ENCODE data around the gene KRT72.

Gene KRT72

DNA sequence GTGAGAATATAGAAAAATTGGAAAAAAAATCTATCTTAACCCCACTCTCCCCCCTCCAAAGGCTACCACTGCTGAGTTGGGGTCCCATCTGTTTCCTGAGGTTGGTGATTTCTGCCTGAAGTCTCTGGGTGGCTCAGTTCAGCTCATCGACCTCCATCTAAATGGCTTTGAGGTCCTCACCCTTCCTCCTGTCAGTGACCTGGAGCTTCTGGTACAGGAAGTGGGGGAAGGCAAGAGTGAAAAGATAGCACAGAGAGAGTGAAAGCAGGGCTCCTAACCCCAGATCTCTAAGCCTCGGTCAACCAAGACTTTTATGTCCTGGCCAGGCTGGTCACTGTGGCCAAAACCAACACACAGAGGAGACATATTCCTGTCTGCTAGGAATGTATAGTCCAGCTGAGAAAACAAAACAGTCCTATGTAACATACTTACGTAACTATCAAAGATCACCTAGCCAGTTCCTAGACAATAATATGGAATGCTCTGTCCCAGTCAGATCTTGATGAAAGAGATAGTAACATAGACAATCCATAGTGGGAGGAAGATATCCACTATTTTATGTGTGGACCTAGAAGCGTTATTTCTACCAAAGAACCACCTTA is 29.4 kb upstream of the KRT72 start:
- TF ChIP-seq EZH2phosphoT487 (IDR thresholded peaks at IDR 0.05; ENCODE audit: borderline replicate concordance): no peak
- no peak for TF ChIP-seq CTCF (conservative IDR thresholded peaks at IDR 0.05; ENCODE audit: low read length)
- peak overlapping the region; percentile 18 for H3K9ac ChIP-seq (ENCODE audit: low read depth, low read length, poor library complexity, severe bottlenecking)
- peak overlapping the region; percentile 82 for H3K4me2 ChIP-seq (ENCODE audit: low read depth, low read length, poor library complexity, severe bottlenecking)
- no peaks in the 10 kb centered on the region for H3F3A ChIP-seq (ENCODE audit: low read depth)
- H3K27me3 ChIP-seq (ENCODE audit: insufficient read depth, low read length, poor library complexity, severe bottlenecking): no peaks in the 10 kb centered on the region
- peaks cover 79% of the 10 kb centered on the region for H3K4me1 ChIP-seq (ENCODE audit: insufficient read depth, low read length, poor library complexity, severe bottlenecking)
- H3K4me3 ChIP-seq (ENCODE audit: low read length, poor library complexity, severe bottlenecking): peak overlapping the region; percentile 61
- H3K9me2 ChIP-seq (replicated peaks; ENCODE audit: low read depth, low read length): no peaks in the 10 kb centered on the region
- no peaks in the 10 kb centered on the region for H4K20me1 ChIP-seq (ENCODE audit: insufficient read depth, low read length, poor library complexity, severe bottlenecking)
- no peaks in the 10 kb centered on the region for H3K79me2 ChIP-seq (ENCODE audit: insufficient read depth, low read length)
- no peaks in the 10 kb centered on the region for H3K9me3 ChIP-seq (ENCODE audit: insufficient read depth, low read depth, low read length)
- H2AFZ ChIP-seq (ENCODE audit: low read length): 0 out of 2 replicates have a peak overlapping the region, but pooled peaks have one; percentile 39
- H3K36me3 ChIP-seq (ENCODE audit: insufficient read depth, low read length): no peaks in the 10 kb centered on the region

GRCh38 chr12:52630008-52630500 is 28.8 kb upstream of the KRT72 start:
- peaks cover 79% of the 10 kb centered on the region for H3K4me1 ChIP-seq (ENCODE audit: insufficient read depth, low read length, poor library complexity, severe bottlenecking)
- no peaks in the 10 kb centered on the region for H3K9me2 ChIP-seq (replicated peaks; ENCODE audit: low read depth, low read length)
- peak overlapping the region; percentile 61 for H3K4me3 ChIP-seq (ENCODE audit: low read length, poor library complexity, severe bottlenecking)
- H3K4me2 ChIP-seq (ENCODE audit: low read depth, low read length, poor library complexity, severe bottlenecking): peak overlapping the region; percentile 82
- no peaks in the 10 kb centered on the region for H3K9me3 ChIP-seq (ENCODE audit: insufficient read depth, low read depth, low read length)
- TF ChIP-seq CTCF (conservative IDR thresholded peaks at IDR 0.05; ENCODE audit: low read length): no peak
- TF ChIP-seq EZH2phosphoT487 (IDR thresholded peaks at IDR 0.05; ENCODE audit: borderline replicate concordance): no peak
- peak overlapping the region; percentile 18 for H3K9ac ChIP-seq (ENCODE audit: low read depth, low read length, poor library complexity, severe bottlenecking)
- no peak overlapping the region for H2AFZ ChIP-seq (ENCODE audit: low read length)
- H4K20me1 ChIP-seq (ENCODE audit: insufficient read depth, low read length, poor library complexity, severe bottlenecking): no peaks in the 10 kb centered on the region
- H3K27me3 ChIP-seq (ENCODE audit: insufficient read depth, low read length, poor library complexity, severe bottlenecking): no peaks in the 10 kb centered on the region
- H3F3A ChIP-seq (ENCODE audit: low read depth): no peaks in the 10 kb centered on the region
- H3K79me2 ChIP-seq (ENCODE audit: insufficient read depth, low read length): no peaks in the 10 kb centered on the region
- H3K36me3 ChIP-seq (ENCODE audit: insufficient read depth, low read length): no peaks in the 10 kb centered on the region

- Histone ChIP-seq H3K9me3 (ENCODE audit: insufficient read depth, low read depth, low read length) (no peaks in the 10 kb centered on the region; the same call in 1 of the 2 replicates), H3F3A (ENCODE audit: low read depth) (no peaks in the 10 kb centered on the region), H3K4me3 (ENCODE audit: low read length, poor library complexity, severe bottlenecking) (no peak overlapping the region), H3K4me1 (ENCODE audit: insufficient read depth, low read length, poor library complexity, severe bottlenecking) (peaks cover 77% of the 10 kb centered on the region), H3K36me3 (ENCODE audit: insufficient read depth, low read length) (no peaks in the 10 kb centered on the region), H3K9ac (ENCODE audit: low read depth, low read length, poor library complexity, severe bottlenecking) (peak overlapping the region; percentile 18), H3K9me2 (replicated peaks; ENCODE audit: low read depth, low read length) (no peaks in the 10 kb centered on the region), H3K27me3 (ENCODE audit: insufficient read depth, low read length, poor library complexity, severe bottlenecking) (no peaks in the 10 kb centered on the region), H4K20me1 (ENCODE audit: insufficient read depth, low read length, poor library complexity, severe bottlenecking) (no peaks in the 10 kb centered on the region), H3K4me2 (ENCODE audit: low read depth, low read length, poor library complexity, severe bottlenecking) (peak overlapping the region; percentile 82), H2AFZ (ENCODE audit: low read length) (no peak overlapping the region), H3K79me2 (ENCODE audit: insufficient read depth, low read length) (no peaks in the 10 kb centered on the region)
- no peak for TF ChIP-seq CTCF (conservative IDR thresholded peaks at IDR 0.05; ENCODE audit: low read length)
- no peak for TF ChIP-seq EZH2phosphoT487 (IDR thresholded peaks at IDR 0.05; ENCODE audit: borderline replicate concordance)
These were observed 28.2 kb upstream of the KRT72 start for GRCh38 chr12:52629281-52630007.

All from Loucy (cell line).